Activated B cell treated with CpG ODN at 0.5 μM for 24 hours (primary cell): Measurements from ENCODE around the gene SELENOF. TPM values are rescaled to one million over a fixed set of nuclear protein-coding genes. Genes with fewer than 3 reads are reported as not detected.
A peak's percentile ranks its signal among the peaks of the same experiment; 100 is the strongest.
"Not testable (repeated sequence)": the region's sequence is repeated elsewhere in the genome, so short reads cannot be mapped to it uniquely, and the experiment has no call there.

Source experiments
- ATAC-seq: fragments of 200-7000 bp; cut with Tn5 transposase; one replicate; pipeline ENCODE4 v1.10.0; 2021; ENCODE audit warnings: low read depth, mild to moderate bottlenecking, moderate library complexity
- CTCF ChIA-PET: fragments of 350-600 bp; sonication (Branson Sonifier 250); formaldehyde crosslinking; loops from one replicate; lab custom pipeline; 2021; ENCODE audit warnings: antibody characterized with exemption; lab: Charles Lee
- POLR2A ChIA-PET: fragments of 350-600 bp; sonication (Branson Sonifier 250); formaldehyde crosslinking; loops from one replicate; lab custom pipeline; 2021; ENCODE audit warnings: antibody characterized with exemption; lab: Charles Lee
- DNase-seq: peaks from one replicate; pipeline ENCODE4 v3.0.0; 2022
- H3K27ac Mint-ChIP-seq: one replicate; pipeline ENCODE4 v1.8.0; 2020; ENCODE audit warnings: mixed read lengths
- H3K27me3 Mint-ChIP-seq: one replicate; pipeline ENCODE4 v1.8.0; 2021; ENCODE audit warnings: mixed read lengths
- H3K36me3 Mint-ChIP-seq: one replicate; pipeline ENCODE4 v1.8.0; 2021; ENCODE audit warnings: low read depth, mixed read lengths
- H3K4me1 Mint-ChIP-seq: one replicate; pipeline ENCODE4 v1.8.0; 2021; ENCODE audit warnings: mixed read lengths
- H3K4me3 Mint-ChIP-seq: one replicate; pipeline ENCODE4 v1.8.0; 2020; ENCODE audit warnings: mild to moderate bottlenecking, mixed read lengths
- H3K9me3 Mint-ChIP-seq: one replicate; pipeline ENCODE4 v1.8.0; 2020; ENCODE audit warnings: mixed read lengths
- CTCF ChIP-seq: fragments of 200-600 bp; IDR thresholded peaks from one replicate; pipeline ENCODE4 v1.8.0; 2022; ENCODE audit warnings: antibody characterized with exemption, mild to moderate bottlenecking
- intact Hi-C: fragments of 100-400 bp; cut with micrococcal nuclease; formaldehyde crosslinking; loops from one replicate; pipeline ENCODE4 v1.15.1; 2024
- total RNA-seq: library from RNA; stranded (reverse); gene quantifications from 2 replicates; pipeline ENCODE4 v1.2.3, GENCODE V29; 2022

Gene SELENOF
- total RNA-seq, 1 donor from 2014 or later: 172 TPM

GRCh38 chr1:86906419-86906818, 7.5 kb downstream of the SELENOF start:
- ChIA-PET POLR2A (no interaction called here), CTCF (no interaction called here)
- H3K4me1 Mint-ChIP-seq: peaks cover 52% of the 10 kb centered on the region
- no peak overlapping the region for H3K27ac Mint-ChIP-seq
- intact Hi-C loops: no loop called here
- no peak for TF ChIP-seq CTCF
- H3K36me3 Mint-ChIP-seq: peaks cover 56% of the 10 kb centered on the region
- ATAC-seq (no peak), DNase-seq (no peak)
- H3K4me3 Mint-ChIP-seq: no peak overlapping the region
- no peaks in the 10 kb centered on the region for H3K9me3 Mint-ChIP-seq
- H3K27me3 Mint-ChIP-seq: no peaks in the 10 kb centered on the region

- POLR2A ChIA-PET: no interaction called here
- intact Hi-C loops: no loop called here
- peaks cover 47% of the 10 kb centered on the region for H3K4me1 Mint-ChIP-seq
- H3K27me3 Mint-ChIP-seq: no peaks in the 10 kb centered on the region
- no peak for DNase-seq
- TF ChIP-seq CTCF: no peak
- peaks cover 55% of the 10 kb centered on the region for H3K36me3 Mint-ChIP-seq
- H3K9me3 Mint-ChIP-seq: no peaks in the 10 kb centered on the region
- CTCF ChIA-PET: no interaction called here
- no peak overlapping the region for H3K4me3 Mint-ChIP-seq
- ATAC-seq: no peak
- no peak overlapping the region for H3K27ac Mint-ChIP-seq
These were observed 8.1 kb downstream of the SELENOF start for GRCh38 chr1:86905875-86906274.

- intact Hi-C loops, POLR2A ChIA-PET, DNase-seq, H3K4me3 Mint-ChIP-seq, H3K27ac Mint-ChIP-seq, ATAC-seq, CTCF ChIA-PET, H3K27me3 Mint-ChIP-seq, H3K9me3 Mint-ChIP-seq: not testable (repeated sequence)
- peaks cover 30% of the 10 kb centered on the region for H3K4me1 Mint-ChIP-seq
- peaks cover 54% of the 10 kb centered on the region for H3K36me3 Mint-ChIP-seq
These were observed 14.5 kb downstream of the SELENOF start for GRCh38 chr1:86899401-86899800.

GRCh38 chr1:86888327-86888726, 25.6 kb downstream of the SELENOF start:
- CTCF ChIA-PET: no interaction called here
- POLR2A ChIA-PET: interaction anchor here (0.8 kb wide), 1 partner anchor 10 kb away, joined by 3 read pairs; no protein-coding TSS in a partner anchor
- Mint-ChIP-seq H3K36me3 (peaks cover 38% of the 10 kb centered on the region), H3K27me3 (no peaks in the 10 kb centered on the region), H3K9me3 (no peaks in the 10 kb centered on the region), H3K4me1 (peaks cover 36% of the 10 kb centered on the region), H3K27ac (no peak overlapping the region), H3K4me3 (no peak overlapping the region)
- DNase-seq: no peak
- TF ChIP-seq CTCF: no peak
- intact Hi-C loops: no loop called here
- no peak for ATAC-seq

GRCh38 chr1:86887479-86888162, 26.3 kb downstream of the SELENOF start:
- Mint-ChIP-seq H3K9me3 (no peaks in the 10 kb centered on the region), H3K27ac (peak overlapping the region; percentile 35), H3K4me3 (no peak overlapping the region), H3K36me3 (peaks cover 38% of the 10 kb centered on the region), H3K4me1 (peaks cover 36% of the 10 kb centered on the region), H3K27me3 (no peaks in the 10 kb centered on the region)
- TF ChIP-seq CTCF: no peak
- CTCF ChIA-PET: interaction anchor here (0.7 kb wide), 1 partner anchor 25 kb away, joined by 3 read pairs; no protein-coding TSS in a partner anchor
- intact Hi-C loops: no loop called here
- POLR2A ChIA-PET: interaction anchor here (0.7 to 1.0 kb wide), 3 partner anchors 10 to 1796 kb away, joined by 3 to 8 read pairs (median 3); partner anchors contain the start of gene PKN2
- no peak for DNase-seq
- ATAC-seq: no peak
